DMS79 (cell line): ENCODE results near the gene EXD3.

ENCODE experiments used
- DNase-seq: peaks from one replicate; lab custom pipeline; 2025; lab: John Stamatoyannopoulos, UW

The EXD3 gene

GRCh38 chr9:137317021-137317717 lies 105.8 kb downstream of the EXD3 start:
- DNase-seq, result no peak

- no peak for DNase-seq
Observed at GRCh38 chr9:137316012-137316981, 106.7 kb downstream of the EXD3 start.

- DNase-seq, result no peak
Observed at GRCh38 chr9:137315581-137316011, 107.4 kb downstream of the EXD3 start.

- DNase-seq, result no peak
Observed at GRCh38 chr9:137314561-137315560, 108.1 kb downstream of the EXD3 start.

- no peak for DNase-seq
Observed at GRCh38 chr9:137313956-137314560, 108.9 kb downstream of the EXD3 start.

GRCh38 chr9:137313326-137313936 lies 109.5 kb downstream of the EXD3 start:
- DNase-seq, result no peak

GRCh38 chr9:137312852-137313325 lies 110.1 kb downstream of the EXD3 start:
- no peak for DNase-seq

GRCh38 chr9:137311986-137312851 lies 110.7 kb downstream of the EXD3 start:
- no peak for DNase-seq

- DNase-seq, result no peak
Observed at GRCh38 chr9:137311171-137311985, 111.6 kb downstream of the EXD3 start.

- DNase-seq, result no peak
Observed at GRCh38 chr9:137310189-137311052, 112.5 kb downstream of the EXD3 start.

- DNase-seq, result no peak
Observed at GRCh38 chr9:137309368-137310188, 113.4 kb downstream of the EXD3 start.

- no peak for DNase-seq
Observed at GRCh38 chr9:137308057-137308619, 114.8 kb downstream of the EXD3 start.

- DNase-seq, result no peak
Observed at GRCh38 chr9:137307255-137308056, 115.5 kb downstream of the EXD3 start.

- no peak for DNase-seq
Observed at GRCh38 chr9:137306850-137307254, 116.1 kb downstream of the EXD3 start.

GRCh38 chr9:137306066-137306849 lies 116.7 kb downstream of the EXD3 start:
- DNase-seq, result no peak
